22Rv1 (cell line): ENCODE results near the gene BACH1.

Experiments used
- H3K27ac ChIP-seq: fragments of 450-650 bp; 2 replicates; pipeline ENCODE4 v1.5.1; 2017
- CTCF ChIP-seq: fragments of 450-650 bp; IDR thresholded peaks from 2 replicates; pipeline ENCODE4 v1.5.1; 2017; ENCODE audit warnings: mild to moderate bottlenecking
- ZFX ChIP-seq: fragments of 450-650 bp; IDR thresholded peaks from 2 replicates; pipeline ENCODE4 v1.6.1; 2017; ENCODE audit warnings: antibody characterized with exemption, borderline replicate concordance

Gene BACH1

GRCh38 chr21:29372063-29372802, 73.5 kb downstream of the BACH1 start:
- no peak overlapping the region for H3K27ac ChIP-seq
- peak; percentile 79 for TF ChIP-seq CTCF
- TF ChIP-seq ZFX: no peak

GRCh38 chr21:29374481-29374880, 75.8 kb downstream of the BACH1 start:
- no peak for TF ChIP-seq CTCF
- no peak for TF ChIP-seq ZFX
- H3K27ac ChIP-seq: no peak overlapping the region

GRCh38 chr21:29376556-29376955, 77.8 kb downstream of the BACH1 start:
- TF ChIP-seq CTCF (peak; percentile 51), ZFX (no peak)
- no peak overlapping the region for H3K27ac ChIP-seq

GRCh38 chr21:29377266-29377665, 78.5 kb downstream of the BACH1 start:
- TF ChIP-seq ZFX (no peak), CTCF (no peak)
- H3K27ac ChIP-seq: no peak overlapping the region

- no peak for TF ChIP-seq ZFX
- TF ChIP-seq CTCF: no peak
- no peak overlapping the region for H3K27ac ChIP-seq
These were observed 80.1 kb downstream of the BACH1 start for GRCh38 chr21:29378832-29379231.

GRCh38 chr21:29379517-29380054, 80.9 kb downstream of the BACH1 start:
- no peak overlapping the region for H3K27ac ChIP-seq
- no peak for TF ChIP-seq CTCF
- TF ChIP-seq ZFX: no peak

- no peak for TF ChIP-seq CTCF
- peak overlapping the region; percentile 21; the same call in 1 of the 2 replicates for H3K27ac ChIP-seq
These were observed 83.4 kb downstream of the BACH1 start for GRCh38 chr21:29382030-29382654.
